Stomach (tissue), 4 donors: ENCODE results near the gene RHOD.

Source experiments
- CTCF ChIP-seq, 7 experiments: fragments of 450-650 bp in 4 of 7; fragments of 200-600 bp in 3 of 7; sonication (generic) in 3 of 7; IDR thresholded peaks; one replicate each; pipeline ENCODE4 v1.5.1; 2016 to 2019; ENCODE audit warnings: antibody characterized with exemption in 7 of 7, control low read depth in 2 of 7, mild to moderate bottlenecking in 1 of 7
- EP300 ChIP-seq: sonication (generic); formaldehyde crosslinking; IDR thresholded peaks from one replicate; pipeline ENCODE4 v1.6.1; 2017; ENCODE audit warnings: antibody characterized with exemption
- POLR2A ChIP-seq, 4 donors: fragments of 450-650 bp; IDR thresholded peaks; one replicate each; pipeline ENCODE4 v1.6.1; 2016; ENCODE audit warnings: antibody characterized with exemption in 4 of 4, control low read depth in 2 of 4, mild to moderate bottlenecking in 1 of 4, moderate library complexity in 1 of 4
- POLR2AphosphoS5 ChIP-seq, 3 donors: sonication (generic); formaldehyde crosslinking; IDR thresholded peaks; one replicate each; pipeline ENCODE4 v1.6.1; 2016; ENCODE audit warnings: antibody characterized with exemption in 3 of 3

GRCh38 chr11:67062526-67063373 lies 6.1 kb downstream of the RHOD start:
- TF ChIP-seq POLR2AphosphoS5 (IDR thresholded peaks at IDR 0.05): no peak
- TF ChIP-seq CTCF (IDR thresholded peaks at IDR 0.05): no peak
- TF ChIP-seq EP300: no peak
- TF ChIP-seq POLR2A (IDR thresholded peaks at IDR 0.05): no peak
